H1 (cell line): ENCODE data around the gene TPD52L1. TPM values are rescaled to one million over a fixed set of nuclear protein-coding genes. Genes with fewer than 3 reads are reported as not detected.

Experiments
- CHD2 ChIP-seq: IDR thresholded peaks from 2 replicates; pipeline ENCODE4 v1.6.1; 2012; ENCODE audit warnings: low read length, improper control_type of control experiment
- EGR1 ChIP-seq: IDR thresholded peaks from 2 replicates; pipeline ENCODE4 v1.6.1; 2011; ENCODE audit warnings: low read depth, low read length, borderline replicate concordance
- KDM1A ChIP-seq: fragments of 200-600, 300-600 bp; sonication (generic); IDR thresholded peaks from 2 replicates; pipeline ENCODE4 v1.7.1; 2016; ENCODE audit warnings: mild to moderate bottlenecking, low read length, borderline replicate concordance
- SIN3A ChIP-seq, 2 experiments: IDR thresholded peaks in 1 of 2; conservative IDR thresholded peaks in 1 of 2; 2 replicates each; pipeline ENCODE4 v1.6.1; 2011 to 2012; ENCODE audit warnings: low read length in 2 of 2, improper control_type of control experiment in 1 of 2, low read depth in 1 of 2, mild to moderate bottlenecking in 1 of 2
- YY1 ChIP-seq: IDR thresholded peaks from 2 replicates; pipeline ENCODE4 v1.6.1; 2011; ENCODE audit warnings: low read depth, mild to moderate bottlenecking, low read length
- polyA plus RNA-seq, 7 experiments: library from polyadenylated mRNA; depleted of rRNA in 3 of 7; stranded (reverse) in 5 of 7; unstranded in 2 of 7; fragments of >200 nt in 5 of 7; fragments of 200-250 nt in 2 of 7; gene quantifications; 1 replicate in 5 of 7; 2 replicates in 1 of 7; 4 replicates in 1 of 7; pipeline versions ENCODE4 v1.2.1 to v1.2.3, GENCODE V29; 2011 to 2013; ENCODE audit warnings: missing spikeins in 2 of 7, mixed read lengths in 2 of 7
- total RNA-seq: library from RNA; stranded (reverse); fragmentation: NEBNext Ultra II Directional; extraction: Animal tissue kit (Norgen Biotek cat#: 25700); gene quantifications from 2 replicates; pipeline ENCODE4 v1.2.1, GENCODE V29; 2021

TPD52L1 gene
- total and polyA plus RNA-seq, 2 of the 8 experiments (the other 6 are each of a cell fraction or from before 2014, with no cell fraction given): 7.4 to 14.2 TPM

GRCh38 chr6:125277838-125278237 is 124.3 kb downstream of the TPD52L1 start (continued):
- TF ChIP-seq EGR1 (no peak), YY1 (no peak), CHD2 (no peak), SIN3A (conservative IDR thresholded peaks at IDR 0.05 in 1 of 2, IDR thresholded peaks at IDR 0.05 in 1 of 2; ENCODE audit: low read depth in 1 of 2, low read length in 2 of 2) (no peak), KDM1A (no peak)
